ENCODE measurements around the gene ITSN2.

GRCh38 chr2:24175631-24176187, 184.6 kb downstream of the ITSN2 start:
- TF ChIP-seq CTCF (conservative IDR thresholded peaks at IDR 0.05; ENCODE audit: low read depth, low read length) (no peak), EZH2 (IDR thresholded peaks at IDR 0.05; ENCODE audit: low read length, unreplicated experiment) (no peak), EZH2phosphoT487 (IDR thresholded peaks at IDR 0.05; ENCODE audit: borderline replicate concordance, low read length) (no peak)
